Suprapubic skin (tissue), 3 donors: ENCODE results near the gene ENO1.

ENCODE experiments used
- EP300 ChIP-seq: sonication (generic); formaldehyde crosslinking; IDR thresholded peaks from one replicate; pipeline ENCODE4 v1.6.1; 2017; ENCODE audit warnings: antibody characterized with exemption
- POLR2A ChIP-seq, 2 donors: fragments of 450-650 bp; IDR thresholded peaks; one replicate each; pipeline ENCODE4 v1.6.1; 2017; ENCODE audit warnings: antibody characterized with exemption in 2 of 2, mild to moderate bottlenecking in 2 of 2, moderate library complexity in 2 of 2
- TF ChIP-seq, protein P1 (sequence below), 2 donors: fragments of 200-600 bp in 1 of 2; fragments of 450-650 bp in 1 of 2; sonication (generic) in 1 of 2; IDR thresholded peaks; one replicate each; pipeline ENCODE4 v1.5.1; 2016 to 2019; ENCODE audit warnings: antibody characterized with exemption in 2 of 2, mild to moderate bottlenecking in 1 of 2, moderate library complexity in 1 of 2

DNA sequence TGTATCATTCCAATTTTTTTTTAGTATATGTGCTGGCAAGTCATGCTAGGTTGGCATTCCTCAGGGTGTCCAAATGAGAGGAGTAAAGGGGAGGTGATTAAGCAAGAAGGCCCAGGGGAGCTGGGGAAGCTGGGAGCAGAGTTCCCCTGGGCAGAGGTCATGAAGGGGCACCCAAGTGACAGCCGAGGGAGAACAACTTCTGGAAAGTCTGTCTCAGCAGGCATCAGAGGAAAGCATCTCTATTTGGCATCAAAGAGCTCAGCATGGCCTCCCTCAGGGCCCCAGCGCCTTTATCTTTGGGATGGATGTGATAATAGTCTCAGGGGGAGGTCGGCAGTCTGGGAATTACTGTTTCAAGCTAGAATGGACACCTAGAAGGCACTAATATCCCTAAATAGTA, 5.0 kb upstream of the ENO1 start:
- TF ChIP-seq, protein P1, sequence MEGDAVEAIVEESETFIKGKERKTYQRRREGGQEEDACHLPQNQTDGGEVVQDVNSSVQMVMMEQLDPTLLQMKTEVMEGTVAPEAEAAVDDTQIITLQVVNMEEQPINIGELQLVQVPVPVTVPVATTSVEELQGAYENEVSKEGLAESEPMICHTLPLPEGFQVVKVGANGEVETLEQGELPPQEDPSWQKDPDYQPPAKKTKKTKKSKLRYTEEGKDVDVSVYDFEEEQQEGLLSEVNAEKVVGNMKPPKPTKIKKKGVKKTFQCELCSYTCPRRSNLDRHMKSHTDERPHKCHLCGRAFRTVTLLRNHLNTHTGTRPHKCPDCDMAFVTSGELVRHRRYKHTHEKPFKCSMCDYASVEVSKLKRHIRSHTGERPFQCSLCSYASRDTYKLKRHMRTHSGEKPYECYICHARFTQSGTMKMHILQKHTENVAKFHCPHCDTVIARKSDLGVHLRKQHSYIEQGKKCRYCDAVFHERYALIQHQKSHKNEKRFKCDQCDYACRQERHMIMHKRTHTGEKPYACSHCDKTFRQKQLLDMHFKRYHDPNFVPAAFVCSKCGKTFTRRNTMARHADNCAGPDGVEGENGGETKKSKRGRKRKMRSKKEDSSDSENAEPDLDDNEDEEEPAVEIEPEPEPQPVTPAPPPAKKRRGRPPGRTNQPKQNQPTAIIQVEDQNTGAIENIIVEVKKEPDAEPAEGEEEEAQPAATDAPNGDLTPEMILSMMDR (IDR thresholded peaks at IDR 0.05): no peak
- TF ChIP-seq EP300: no peak
- no peak for TF ChIP-seq POLR2A (IDR thresholded peaks at IDR 0.05)
